ENCODE results near the gene EYA3.
A peak's percentile ranks its signal among the peaks of the same experiment; 100 is the strongest.
"Not testable (repeated sequence)": the region's sequence is repeated elsewhere in the genome, so short reads cannot be mapped to it uniquely, and the experiment has no call there.

Gene EYA3

GRCh38 chr1:28039341-28039740, 49.1 kb downstream of the EYA3 start:
- FAIRE-seq = no peak
- TF ChIP-seq POLR2A (IDR thresholded peaks at IDR 0.05; ENCODE audit: low read depth, low read length) = no peak
- DNase-seq (ENCODE audit: insufficient read length, low spot score) = no peak

DNA sequence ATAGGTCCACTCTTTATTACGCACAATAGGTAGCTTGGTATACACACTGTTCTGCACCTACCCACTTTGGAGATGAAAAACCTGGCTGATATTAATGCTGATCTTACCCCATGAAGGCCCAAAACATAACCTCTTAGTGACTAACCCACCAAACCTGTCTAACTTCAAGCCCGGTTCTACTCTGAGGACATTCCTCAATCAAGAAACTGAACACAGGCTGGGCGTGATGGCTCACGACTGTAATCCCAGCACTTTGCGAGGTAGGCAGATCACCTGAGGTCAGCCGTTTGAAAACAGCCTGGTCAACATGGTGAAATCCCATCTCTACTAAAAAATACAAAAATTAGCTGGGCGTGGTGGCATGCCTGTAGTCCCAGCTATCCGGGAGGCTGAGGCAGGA, 50.5 kb downstream of the EYA3 start:
- no peak for TF ChIP-seq POLR2A (IDR thresholded peaks at IDR 0.05; ENCODE audit: low read depth, low read length)
- DNase-seq (ENCODE audit: insufficient read length, low spot score) (no peak), FAIRE-seq (no peak)

DNA sequence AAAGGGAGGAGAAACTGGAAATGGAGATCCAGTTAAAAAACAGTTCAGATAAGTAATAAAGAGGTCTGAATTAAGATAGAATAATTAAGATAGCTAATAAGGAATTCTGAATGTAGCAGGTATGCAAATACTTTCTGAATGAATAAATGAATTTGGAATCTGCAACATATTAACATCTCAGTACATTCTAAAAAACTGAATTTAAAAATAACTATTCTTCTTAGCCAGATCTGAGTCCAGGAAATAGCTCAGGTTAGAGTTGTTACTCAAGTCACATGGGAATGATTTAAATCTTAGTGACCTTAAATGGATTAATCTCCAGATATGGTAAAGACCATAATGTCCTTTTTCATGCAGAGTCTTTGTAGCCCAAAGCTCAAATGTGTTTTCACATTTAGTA, 51.2 kb downstream of the EYA3 start:
- DNase-seq (ENCODE audit: insufficient read length, low spot score) (no peak), FAIRE-seq (no peak)
- TF ChIP-seq POLR2A (IDR thresholded peaks at IDR 0.05; ENCODE audit: low read depth, low read length) = no peak

- TF ChIP-seq POLR2A (IDR thresholded peaks at IDR 0.05; ENCODE audit: low read depth, low read length) = no peak
- FAIRE-seq = no peak
Measured at GRCh38 chr1:28036431-28036830, 52.0 kb downstream of the EYA3 start.

GRCh38 chr1:28035420-28035819, 53.0 kb downstream of the EYA3 start:
- no peak for TF ChIP-seq POLR2A (IDR thresholded peaks at IDR 0.05; ENCODE audit: low read depth, low read length)
- FAIRE-seq = no peak
- no peak for DNase-seq (ENCODE audit: insufficient read length, low spot score)

More at GRCh38 chr1:28036431-28036830, 52.0 kb downstream of the EYA3 start:
- no peak for DNase-seq (ENCODE audit: insufficient read length, low spot score)

GRCh38 chr1:28032281-28032680, 56.1 kb downstream of the EYA3 start:
- no peak for TF ChIP-seq POLR2A (IDR thresholded peaks at IDR 0.05; ENCODE audit: low read depth, low read length)
- DNase-seq (ENCODE audit: insufficient read length, low spot score) = no peak
- FAIRE-seq = no peak

DNA sequence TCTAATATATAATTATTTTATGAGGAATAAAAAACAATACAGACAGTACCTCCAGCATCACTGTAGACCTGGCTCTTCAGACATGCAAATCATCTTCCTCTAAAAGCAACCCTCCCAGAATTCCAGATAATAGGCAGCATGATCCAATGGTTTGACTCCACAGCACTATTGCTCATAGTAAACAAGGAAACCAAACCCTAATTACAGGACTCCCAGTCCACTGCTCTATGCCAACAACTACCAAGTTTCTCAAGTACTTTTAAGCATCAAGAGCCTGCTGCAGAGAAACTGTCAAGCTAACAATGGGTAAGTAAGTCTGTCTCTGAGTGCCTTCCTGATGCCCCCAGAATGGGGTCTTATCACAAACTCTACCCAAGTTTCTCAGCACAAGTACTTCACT, 57.2 kb downstream of the EYA3 start:
- DNase-seq (ENCODE audit: insufficient read length, low spot score) (no peak), FAIRE-seq (no peak)
- TF ChIP-seq POLR2A (IDR thresholded peaks at IDR 0.05; ENCODE audit: low read depth, low read length) = no peak

DNA sequence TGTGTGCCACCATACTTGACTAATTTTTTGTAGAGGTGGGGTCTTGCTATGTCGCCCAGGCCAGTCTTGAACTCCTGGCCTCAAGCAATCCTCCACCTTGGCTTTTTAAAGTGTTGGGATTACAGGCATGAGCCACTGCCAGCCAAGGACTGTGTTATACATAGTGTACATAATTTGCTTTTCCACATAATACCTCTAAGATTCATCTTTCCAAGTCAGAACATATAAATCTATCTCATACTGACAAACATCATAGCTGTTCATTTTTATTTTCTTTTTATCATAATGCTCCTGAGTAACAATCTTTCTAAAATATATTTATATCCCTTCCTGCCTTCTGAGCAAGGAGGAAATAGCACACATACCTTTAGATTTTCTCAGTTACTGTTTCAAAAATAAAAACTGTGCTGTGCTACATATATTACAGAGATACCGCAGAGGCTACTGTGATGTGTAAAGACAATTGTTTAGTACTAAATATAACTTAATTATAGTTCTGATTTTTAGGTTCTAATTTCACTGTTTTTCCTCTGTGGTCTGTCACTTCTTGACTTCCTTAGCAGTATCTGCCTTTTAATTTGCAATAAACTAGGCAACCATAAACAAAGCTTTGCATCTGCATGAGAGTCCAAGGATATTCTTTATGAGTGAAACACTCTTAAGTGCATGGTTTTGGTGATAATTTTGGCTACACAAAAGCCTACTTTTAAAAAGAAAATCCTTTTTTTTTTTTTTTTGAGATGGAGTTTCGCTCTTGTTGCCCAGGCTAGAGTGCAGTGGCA, 59.3 kb downstream of the EYA3 start:
- DNase-seq (ENCODE audit: insufficient read length, low spot score) = no peak
- FAIRE-seq = no peak
- TF ChIP-seq POLR2A (IDR thresholded peaks at IDR 0.05; ENCODE audit: low read depth, low read length) = no peak

GRCh38 chr1:28027660-28028059, 60.8 kb downstream of the EYA3 start:
- no peak for FAIRE-seq
- TF ChIP-seq POLR2A (IDR thresholded peaks at IDR 0.05; ENCODE audit: low read depth, low read length) = no peak
- no peak for DNase-seq (ENCODE audit: insufficient read length, low spot score)

- FAIRE-seq (no peak), DNase-seq (ENCODE audit: insufficient read length, low spot score) (no peak)
Measured at GRCh38 chr1:28027238-28027637, 61.2 kb downstream of the EYA3 start.

DNA sequence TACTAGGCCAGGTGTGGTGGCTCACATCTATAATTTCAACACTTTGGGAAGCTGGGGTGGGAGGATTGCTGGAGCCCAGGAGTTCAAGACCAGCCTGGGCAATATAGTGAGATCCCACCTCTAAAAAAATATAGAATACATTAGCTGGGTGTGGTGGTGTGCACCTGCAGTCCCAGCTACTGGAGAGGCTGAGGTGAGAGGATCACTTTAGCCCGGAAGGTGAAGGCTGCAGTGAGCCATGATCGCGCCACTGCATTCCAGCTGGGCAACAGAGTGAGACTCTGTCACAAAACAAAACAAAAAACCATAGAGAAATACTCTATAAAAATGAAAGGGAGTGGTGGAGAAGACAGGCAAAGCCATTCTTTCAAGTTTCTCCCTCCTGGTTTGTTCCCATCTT, 62.1 kb downstream of the EYA3 start:
- FAIRE-seq (no peak), DNase-seq (ENCODE audit: insufficient read length, low spot score) (no peak)
- no peak for TF ChIP-seq POLR2A (IDR thresholded peaks at IDR 0.05; ENCODE audit: low read depth, low read length)

More at GRCh38 chr1:28027238-28027637, 61.2 kb downstream of the EYA3 start:
- no peak for TF ChIP-seq POLR2A (IDR thresholded peaks at IDR 0.05; ENCODE audit: low read depth, low read length)

DNA sequence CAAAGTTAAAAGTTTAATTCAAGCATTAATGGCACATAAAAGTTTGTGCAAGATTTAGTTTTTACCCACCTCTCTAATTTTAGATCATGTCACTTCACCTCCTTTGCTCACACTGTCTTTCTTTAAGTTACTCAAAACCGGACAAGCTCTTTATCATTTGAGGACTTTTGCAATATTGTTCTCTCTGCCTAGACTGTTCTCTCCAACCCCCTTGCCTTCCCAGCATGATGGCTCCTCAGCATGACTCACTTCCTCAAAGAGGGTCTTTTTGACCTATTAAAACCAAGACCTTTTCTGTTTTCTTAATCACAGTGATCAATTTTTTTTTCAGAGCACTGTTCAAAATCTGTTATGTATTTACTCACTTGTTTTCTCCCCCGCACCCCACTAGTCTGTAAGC, 67.3 kb downstream of the EYA3 start:
- TF ChIP-seq POLR2A (IDR thresholded peaks at IDR 0.05; ENCODE audit: low read depth, low read length) = no peak
- FAIRE-seq (no peak), DNase-seq (ENCODE audit: insufficient read length, low spot score) (no peak)

- no peak for DNase-seq (ENCODE audit: insufficient read length, low spot score)
- FAIRE-seq = peak; percentile 41
- TF ChIP-seq POLR2A (IDR thresholded peaks at IDR 0.05; ENCODE audit: low read depth, low read length) = no peak
Measured at GRCh38 chr1:28010969-28011368, 77.4 kb downstream of the EYA3 start.

DNA sequence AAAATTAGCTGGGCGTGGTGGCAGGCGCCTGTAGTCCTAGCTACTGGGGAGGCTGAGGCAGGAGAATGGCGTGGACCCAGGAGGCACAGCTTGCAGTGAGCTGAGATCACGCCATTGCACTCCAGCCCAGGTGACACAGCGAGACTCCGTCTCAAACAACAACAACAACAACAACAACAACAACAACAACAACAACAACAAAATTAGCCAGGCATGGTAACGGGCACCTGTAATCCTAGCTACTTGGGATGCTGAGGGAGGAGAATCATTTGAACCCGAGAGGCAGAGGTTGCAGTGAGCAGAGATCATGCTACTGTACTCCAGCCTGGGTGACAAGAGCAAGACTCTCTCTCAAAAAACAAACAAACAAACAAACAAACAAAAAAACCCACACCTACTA, 85.3 kb downstream of the EYA3 start:
- DNase-seq (ENCODE audit: insufficient read length, low spot score); FAIRE-seq: not testable (repeated sequence)

DNA sequence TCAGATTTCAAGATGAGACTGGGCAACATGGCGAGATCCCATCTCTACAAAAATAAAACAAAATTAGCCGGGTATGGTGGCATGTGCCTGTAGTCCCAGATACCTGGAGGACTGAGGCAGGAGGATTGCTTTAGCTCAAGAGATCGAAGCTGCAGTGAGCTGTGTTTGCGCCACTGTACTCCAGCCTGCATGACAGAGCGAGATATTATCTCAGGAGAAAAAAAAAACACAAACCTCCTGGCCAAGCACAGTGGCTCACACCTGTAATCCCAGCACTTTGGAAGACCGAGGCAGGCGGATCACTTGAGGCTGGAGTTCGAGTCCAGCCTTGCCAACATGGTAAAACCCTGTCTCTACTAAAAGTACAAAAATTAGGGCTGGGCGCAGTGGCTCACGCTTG, 85.8 kb downstream of the EYA3 start:
- TF ChIP-seq POLR2A (IDR thresholded peaks at IDR 0.05; ENCODE audit: low read depth, low read length) = no peak
- DNase-seq (ENCODE audit: insufficient read length, low spot score) (no peak), FAIRE-seq (no peak)
